Endothelial cell of umbilical vein (primary cell): Measurements from ENCODE around the gene PCDH19. TPM values are rescaled to one million over a fixed set of nuclear protein-coding genes. Genes with fewer than 3 reads are reported as not detected.

Experiments
- BruUV-seq: library from RNA; stranded (reverse); fragments of 400-500 nt; replicated peaks from 2 replicates; lab custom pipeline; 2021; lab: Mats Ljungman, UMichigan
- CTCF ChIA-PET: fragments of 300-600, 350-600 bp; sonication (Branson Sonifier 250); formaldehyde crosslinking; loops from one replicate; lab custom pipeline; 2021; ENCODE audit warnings: antibody characterized with exemption, inconsistent platforms; lab: Charles Lee
- POLR2A ChIA-PET: fragments of 300-600, 350-600 bp; sonication (Branson Sonifier 250); formaldehyde crosslinking; loops from one replicate; lab custom pipeline; 2021; ENCODE audit warnings: antibody characterized with exemption, inconsistent platforms; lab: Charles Lee
- DNase-seq: peaks from one replicate; pipeline ENCODE4 v3.0.0-alpha.2; 2011; ENCODE audit warnings: low read depth, low spot score
- FAIRE-seq: peaks from 2 replicates; lab custom pipeline; 2011; peaks lifted over from hg19 to GRCh38; lab: Jason Lieb, UNC
- H2AFZ ChIP-seq: 2 replicates; pipeline ENCODE4 v1.6.0; 2012; ENCODE audit warnings: low read depth, low read length, control low read depth, inconsistent platforms
- H3K27ac ChIP-seq: 2 replicates; pipeline ENCODE4 v1.5.1; 2011; ENCODE audit warnings: low read depth, mild to moderate bottlenecking, control low read depth, low read length, moderate library complexity; ENCODE audit not compliant: insufficient read depth
- H3K27me3 ChIP-seq, 2 experiments: 2 replicates each; pipeline versions ENCODE4 v1.6.0 to v1.6.1; 2011; ENCODE audit warnings: low read length in 2 of 2, mixed read lengths in 1 of 2; ENCODE audit not compliant: control insufficient read depth in 2 of 2, insufficient read depth in 2 of 2
- H3K36me3 ChIP-seq, 2 experiments: 2 replicates in 1 of 2; 3 replicates in 1 of 2; pipeline ENCODE4 v1.5.1; 2011; ENCODE audit warnings: low read length in 2 of 2, mild to moderate bottlenecking in 1 of 2, moderate library complexity in 1 of 2; ENCODE audit not compliant: control insufficient read depth in 2 of 2, insufficient read depth in 2 of 2; ENCODE audit errors: extremely low read depth in 1 of 2
- H3K4me1 ChIP-seq: 3 replicates; pipeline ENCODE4 v1.5.1; 2011; ENCODE audit warnings: mild to moderate bottlenecking, low read length; ENCODE audit not compliant: control insufficient read depth, insufficient read depth; ENCODE audit errors: extremely low read depth
- H3K4me2 ChIP-seq: 2 replicates; pipeline ENCODE4 v1.6.1; 2011; ENCODE audit warnings: low read length, control low read depth, mixed read lengths; ENCODE audit not compliant: insufficient read depth
- H3K4me3 ChIP-seq, 3 experiments: fragments of 200-600 bp in 1 of 3; sonication (generic), shearing (Covaris generic) in 1 of 3; replicated peaks in 1 of 3; 2 replicates each; pipeline ENCODE4 v1.5.1; 2011 to 2016; ENCODE audit warnings: control low read depth in 3 of 3, low read length in 3 of 3, mild to moderate bottlenecking in 2 of 3, inconsistent platforms in 1 of 3, low read depth in 1 of 3, moderate library complexity in 1 of 3; ENCODE audit not compliant: insufficient read depth in 1 of 3
- H3K79me2 ChIP-seq: 2 replicates; pipeline ENCODE4 v1.6.0; 2012; ENCODE audit warnings: low read length, inconsistent platforms; ENCODE audit not compliant: control insufficient read depth, insufficient read depth
- H3K9ac ChIP-seq: replicated peaks from 2 replicates; pipeline ENCODE3; 2011; ENCODE audit warnings: low read length, control low read depth; ENCODE audit not compliant: insufficient read depth; ENCODE audit errors: extremely low read depth
- H3K9me1 ChIP-seq: replicated peaks from 3 replicates; pipeline ENCODE4 v1.6.0; 2011; ENCODE audit warnings: mild to moderate bottlenecking, low read length; ENCODE audit not compliant: control insufficient read depth, insufficient read depth; ENCODE audit errors: extremely low read depth
- H3K9me3 ChIP-seq: replicated peaks from 2 replicates; pipeline ENCODE4 v1.5.1; 2012; ENCODE audit warnings: low read length, inconsistent platforms; ENCODE audit not compliant: control insufficient read depth, insufficient read depth
- H4K20me1 ChIP-seq: replicated peaks from 2 replicates; pipeline ENCODE3; 2011; ENCODE audit warnings: mild to moderate bottlenecking, low read length; ENCODE audit not compliant: control insufficient read depth, insufficient read depth; ENCODE audit errors: extremely low read depth
- CTCF ChIP-seq, 2 donors: IDR thresholded peaks; 1 replicate in 1 of 2; 2 replicates in 1 of 2; pipeline ENCODE4 v1.5.1; 2011; ENCODE audit warnings: low read length in 2 of 2, mild to moderate bottlenecking in 2 of 2, moderate library complexity in 2 of 2, control low read depth in 1 of 2, inconsistent platforms in 1 of 2, low read depth in 1 of 2; ENCODE audit not compliant: insufficient read depth in 1 of 2; ENCODE audit errors: extremely low read depth in 1 of 2
- EZH2 ChIP-seq: IDR thresholded peaks from 2 replicates; pipeline ENCODE4 v1.6.1; 2012; ENCODE audit warnings: borderline replicate concordance, low read depth, mild to moderate bottlenecking, moderate library complexity, low read length, inconsistent platforms; ENCODE audit not compliant: severe bottlenecking
- FOS ChIP-seq: IDR thresholded peaks from 2 replicates; pipeline ENCODE4 v1.6.1; 2011; ENCODE audit warnings: mild to moderate bottlenecking, low read length, moderate library complexity, borderline replicate concordance; ENCODE audit not compliant: insufficient read depth
- GATA2 ChIP-seq: IDR thresholded peaks from 2 replicates; pipeline ENCODE4 v1.7.0; 2011; ENCODE audit warnings: low read depth, mild to moderate bottlenecking, moderate library complexity, mixed read lengths, low read length; ENCODE audit not compliant: insufficient read length, insufficient read depth
- JUN ChIP-seq: IDR thresholded peaks from 2 replicates; pipeline ENCODE4 v1.6.1; 2011; ENCODE audit warnings: borderline replicate concordance, low read depth; ENCODE audit not compliant: insufficient read length, insufficient read depth
- MAX ChIP-seq: IDR thresholded peaks from 2 replicates; pipeline ENCODE4 v1.6.1; 2011; ENCODE audit not compliant: insufficient read depth, insufficient read length
- MYC ChIP-seq: IDR thresholded peaks from one replicate; pipeline ENCODE4 v1.6.1; 2011; ENCODE audit warnings: mild to moderate bottlenecking, low read depth, low read length
- POLR2A ChIP-seq: IDR thresholded peaks from 2 replicates; pipeline ENCODE4 v1.6.1; 2012; ENCODE audit warnings: low read depth, mild to moderate bottlenecking, control low read depth, low read length
- POLR2AphosphoS5 ChIP-seq: IDR thresholded peaks from 2 replicates; pipeline ENCODE4 v1.6.1; 2012; ENCODE audit warnings: low read depth, mild to moderate bottlenecking, control low read depth, low read length, moderate library complexity; ENCODE audit not compliant: insufficient read depth
- dilution Hi-C: fragments of 300-500 bp; cut with MboI; formaldehyde crosslinking; loops from one replicate; pipeline ENCODE4 v1.15.0; 2019; ENCODE audit warnings: low sequenced_read_pairs; ENCODE audit not compliant: extremely low pct_ligation_motif_present
- intact Hi-C: fragments of 100-400 bp; cut with micrococcal nuclease; formaldehyde crosslinking; loops from one replicate; pipeline ENCODE4 v1.10.0; 2022
- polyA plus RNA-seq, 4 experiments: library from polyadenylated mRNA; depleted of rRNA in 3 of 4; stranded (reverse) in 3 of 4; unstranded in 1 of 4; fragments of >200 nt; gene quantifications; 2 replicates each; pipeline versions ENCODE4 v1.2.1 to v1.2.3, GENCODE V29; 2011 to 2012; ENCODE audit warnings: missing spikeins in 1 of 4
- total RNA-seq: library from RNA; stranded (reverse); gene quantifications from 2 replicates; pipeline ENCODE4 v1.2.3, GENCODE V29; 2021

The PCDH19 gene
- total and polyA plus RNA-seq, 2 donors (not counting 3 experiments of a cell fraction or from before 2014, with no cell fraction given), result 1.2 to 4.3 TPM

DNA sequence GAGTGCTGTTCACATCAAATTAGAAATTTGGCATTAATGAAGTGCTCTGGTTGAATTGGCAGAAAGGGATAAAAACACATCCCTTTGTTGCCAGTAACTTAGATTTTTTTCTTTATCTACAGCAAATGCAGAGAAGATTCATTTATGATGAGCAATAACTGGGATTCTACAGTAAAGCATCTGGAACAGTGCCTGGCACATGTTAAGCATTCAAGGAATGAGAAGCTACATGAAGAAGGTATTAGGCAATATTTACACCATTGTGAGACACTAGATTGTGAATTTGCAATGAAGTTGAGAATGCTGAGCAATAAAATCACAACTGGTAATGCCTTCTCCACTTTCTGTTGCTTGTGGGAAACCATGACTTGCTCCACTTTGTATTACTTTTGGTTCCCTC, 33.5 kb downstream of the PCDH19 start:
- Histone ChIP-seq H3K4me3 (no peak overlapping the region), H3K9ac (no peak overlapping the region), H3K4me2 (no peak overlapping the region), H2AFZ (no peak overlapping the region), H3K79me2 (no peaks in the 10 kb centered on the region), H3K27me3 (no peaks in the 10 kb centered on the region), H3K9me1 (no peaks in the 10 kb centered on the region), H4K20me1 (no peaks in the 10 kb centered on the region), H3K27ac (no peak overlapping the region), H3K4me1 (no peaks in the 10 kb centered on the region), H3K36me3 (no peaks in the 10 kb centered on the region), H3K9me3 (no peaks in the 10 kb centered on the region)
- POLR2A ChIA-PET, result no interaction called here
- CTCF ChIA-PET, result no interaction called here
- DNase-seq (no peak), FAIRE-seq (peak; percentile 79)
- intact Hi-C loops (loop anchor here (5.0 to 10.0 kb wide), 2 partner anchors 579 to 1072 kb away; no protein-coding TSS in a partner anchor), dilution Hi-C loops (no loop called here)
- TF ChIP-seq JUN (no peak), CTCF (IDR thresholded peaks at IDR 0.05; ENCODE audit: extremely low read depth in 1 of 2, insufficient read depth in 1 of 2, low read depth in 1 of 2, low read length in 2 of 2) (no peak), POLR2AphosphoS5 (no peak)
- BruUV-seq, result no TSS peak

- dilution Hi-C loops, result no loop called here
- no peak overlapping the region for H3K4me3 ChIP-seq
- no peaks in the 10 kb centered on the region for H3K4me1 ChIP-seq
- H3K36me3 ChIP-seq, result no peaks in the 10 kb centered on the region
- no peak for DNase-seq
- H3K9ac ChIP-seq, result no peak overlapping the region
- H3K9me3 ChIP-seq, result no peaks in the 10 kb centered on the region
- no peaks in the 10 kb centered on the region for H4K20me1 ChIP-seq
- H3K79me2 ChIP-seq, result no peaks in the 10 kb centered on the region
- H3K4me2 ChIP-seq, result no peak overlapping the region
- H2AFZ ChIP-seq, result no peak overlapping the region
- H3K27ac ChIP-seq, result no peak overlapping the region
- TF ChIP-seq MAX, result no peak
- no peak for TF ChIP-seq GATA2
- no peak for TF ChIP-seq MYC
- TF ChIP-seq JUN, result no peak
- no peak for TF ChIP-seq CTCF (IDR thresholded peaks at IDR 0.05; ENCODE audit: extremely low read depth in 1 of 2, insufficient read depth in 1 of 2, low read depth in 1 of 2, low read length in 2 of 2)
- TF ChIP-seq POLR2AphosphoS5, result no peak
- no peak for TF ChIP-seq EZH2
- no peak for TF ChIP-seq POLR2A
- TF ChIP-seq FOS, result no peak
- POLR2A ChIA-PET, result no interaction called here
- no TSS peak for BruUV-seq
- no peak for FAIRE-seq
- H3K27me3 ChIP-seq, result no peaks in the 10 kb centered on the region
- CTCF ChIA-PET, result no interaction called here
- intact Hi-C loops, result loop anchor here (10.0 kb wide), 1 partner anchor 1069 kb away; no protein-coding TSS in a partner anchor
- no peaks in the 10 kb centered on the region for H3K9me1 ChIP-seq
Measured at GRCh38 chrX:100373673-100374072, 36.4 kb downstream of the PCDH19 start.
